Right lung (tissue), 5 donors: ENCODE data around the gene GRIK4. TPM values are rescaled to one million over a fixed set of nuclear protein-coding genes. Genes with fewer than 3 reads are reported as not detected.

Source experiments
- DNase-seq, 2 donors: peaks; one replicate each; pipeline ENCODE4 v3.0.0-alpha.2; 2013
- polyA plus RNA-seq, 5 donors: library from polyadenylated mRNA; unstranded; fragments of 120-200 nt; gene quantifications; one replicate each; pipeline versions ENCODE4 v1.2.1 to v1.2.3, GENCODE V29; 2013; ENCODE audit warnings: inconsistent platforms in 1 of 5, low replicate concordance in 1 of 5; ENCODE audit not compliant: insufficient read length in 5 of 5, insufficient read depth in 1 of 5

Gene GRIK4
- polyA plus RNA-seq, 5 donors: 6.3 to 10.2 (median 8.3) TPM

- no peak for DNase-seq
These were observed 2.0 kb upstream of the GRIK4 start for GRCh38 chr11:120509346-120510053.

- DNase-seq: no peak
These were observed 987 bp upstream of the GRIK4 start for GRCh38 chr11:120510406-120511115.

GRCh38 chr11:120511820-120512738 lies 531 bp downstream of the GRIK4 start:
- no peak for DNase-seq

- DNase-seq: no peak
These were observed 1.3 kb downstream of the GRIK4 start for GRCh38 chr11:120512739-120513435.

- no peak for DNase-seq
These were observed 2.1 kb downstream of the GRIK4 start for GRCh38 chr11:120513436-120514315.

- no peak for DNase-seq
These were observed 3.1 kb downstream of the GRIK4 start for GRCh38 chr11:120514541-120515121.

- no peak for DNase-seq
These were observed 3.7 kb downstream of the GRIK4 start for GRCh38 chr11:120515186-120515723.

GRCh38 chr11:120516461-120517389 lies 5.2 kb downstream of the GRIK4 start:
- no peak for DNase-seq

GRCh38 chr11:120517390-120517761 lies 5.8 kb downstream of the GRIK4 start:
- peak; percentile 79 to 87 for DNase-seq

- DNase-seq: peak; percentile 89 to 94
These were observed 6.3 kb downstream of the GRIK4 start for GRCh38 chr11:120517801-120518291.

- DNase-seq: no peak
These were observed 6.8 kb downstream of the GRIK4 start for GRCh38 chr11:120518356-120518755.

- DNase-seq: no peak
These were observed 7.9 kb downstream of the GRIK4 start for GRCh38 chr11:120519474-120519873.

- no peak for DNase-seq
These were observed 8.7 kb downstream of the GRIK4 start for GRCh38 chr11:120520091-120520822.

- DNase-seq: no peak
These were observed 9.6 kb downstream of the GRIK4 start for GRCh38 chr11:120521176-120521575.

- no peak for DNase-seq
These were observed 10.5 kb downstream of the GRIK4 start for GRCh38 chr11:120522021-120522420.

- DNase-seq: no peak
These were observed 11.2 kb downstream of the GRIK4 start for GRCh38 chr11:120522736-120523135.

- no peak for DNase-seq
These were observed 11.6 kb downstream of the GRIK4 start for GRCh38 chr11:120523196-120523595.

- no peak for DNase-seq
These were observed 13.1 kb downstream of the GRIK4 start for GRCh38 chr11:120524536-120525085.
